ENCODE results near the gene ORAI2. TPM values are rescaled to one million over a fixed set of nuclear protein-coding genes. Genes with fewer than 3 reads are reported as not detected.
A peak's percentile ranks its signal among the peaks of the same experiment; 100 is the strongest.

The ORAI2 gene
- total and polyA plus RNA-seq, 2 of the 8 experiments (the other 6 are each of a cell fraction or from before 2014, with no cell fraction given) = 20.7 to 35.2 TPM

DNA sequence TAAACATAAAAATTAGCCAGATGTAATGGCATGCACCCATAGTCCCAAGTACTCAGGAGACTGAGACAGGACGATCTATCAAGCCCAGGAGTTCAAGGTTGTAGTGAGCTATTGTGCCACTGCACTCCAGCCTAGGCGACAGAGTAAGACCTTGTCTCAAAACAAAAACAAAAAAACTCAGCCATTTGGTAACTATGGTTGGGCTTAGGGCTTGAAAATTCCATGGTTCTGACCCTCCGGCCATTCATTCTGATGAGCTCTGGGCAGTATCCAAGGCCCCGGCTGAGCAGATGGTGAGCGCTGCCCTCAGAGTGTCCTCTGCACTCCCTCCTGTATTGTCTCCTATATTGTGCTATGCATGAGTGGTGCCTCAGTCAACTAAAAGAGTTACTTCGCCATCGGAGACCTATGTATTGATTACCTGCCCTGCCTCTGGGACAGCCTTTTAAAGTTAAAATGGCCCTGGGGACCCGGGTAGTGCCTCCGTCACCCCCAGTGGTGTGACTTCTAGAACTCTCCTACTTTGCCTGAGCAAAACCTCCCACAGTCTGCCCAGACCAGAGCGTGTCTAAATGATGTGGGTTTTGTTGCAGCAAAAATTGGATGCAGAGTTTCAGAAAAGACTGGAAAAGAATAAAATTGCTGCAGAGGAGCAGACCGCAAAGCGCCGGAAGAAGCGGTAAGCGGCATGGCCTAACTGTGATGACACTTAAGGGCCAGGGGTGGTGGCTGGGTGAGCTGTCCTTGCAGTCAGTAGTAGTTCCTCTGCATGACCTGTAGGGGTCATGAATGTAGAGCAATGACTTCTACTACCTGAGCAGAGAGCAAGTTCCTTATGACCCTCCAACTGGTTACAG, 29.1 kb upstream of the ORAI2 start:
- Histone ChIP-seq H3K27ac (ENCODE audit: low read depth, low read length) (no peak overlapping the region), H3K18ac (ENCODE audit: extremely low read depth, low read length) (no peak overlapping the region), H3K9me3 (ENCODE audit: insufficient read depth in 2 of 2, low read depth in 1 of 2, low read length in 1 of 2) (no peaks in the 10 kb centered on the region), H4K20me1 (replicated peaks in 1 of 2; ENCODE audit: control insufficient read depth in 1 of 2, insufficient read depth in 2 of 2, low read length in 2 of 2) (peaks cover 0 to 8% of the 10 kb centered on the region in 2 experiments), H3K23me2 (ENCODE audit: low read depth, low read length) (no peaks in the 10 kb centered on the region), H3K14ac (ENCODE audit: insufficient read length) (no peak overlapping the region), H2BK5ac (ENCODE audit: low read depth, low read length) (no peak overlapping the region), H3K4me2 (ENCODE audit: insufficient read depth in 1 of 2, low read depth in 2 of 2, low read length in 2 of 2) (no peak overlapping the region), H3K27me3 (replicated peaks in 1 of 4; ENCODE audit: control insufficient read depth in 3 of 4, extremely low read depth in 1 of 4, insufficient read depth in 3 of 4, low read length in 3 of 4) (no peaks in the 10 kb centered on the region), H3K36me3 (ENCODE audit: control insufficient read depth in 2 of 4, insufficient read depth in 4 of 4, low read length in 3 of 4) (peaks cover 23 to 57% (median 44%) of the 10 kb centered on the region in 4 experiments), H3K4me3 (ENCODE audit: extremely low read depth in 1 of 4, insufficient read depth in 2 of 4, low read depth in 3 of 4, low read length in 4 of 4) (no peak overlapping the region), H3K79me1 (ENCODE audit: low read depth, low read length) (no peaks in the 10 kb centered on the region), H3K4me1 (replicated peaks in 1 of 4; ENCODE audit: control insufficient read depth in 3 of 4, insufficient read depth in 4 of 4, low read length in 3 of 4) (no peaks in the 10 kb centered on the region), H3K23ac (ENCODE audit: insufficient read length) (no peak overlapping the region), H3K9ac (replicated peaks in 1 of 4; ENCODE audit: extremely low read depth in 1 of 4, low read depth in 3 of 4, low read length in 3 of 4) (no peak overlapping the region; a peak in 1 of 7 replicates), H2BK12ac (ENCODE audit: low read depth, low read length) (no peak overlapping the region), H3K79me2 (ENCODE audit: control insufficient read depth in 1 of 2, insufficient read depth in 2 of 2, low read length in 2 of 2) (no peaks in the 10 kb centered on the region), H2AFZ (ENCODE audit: low read length) (no peak overlapping the region), H3K56ac (replicated peaks; ENCODE audit: insufficient read length, low read depth, low read length) (no peak overlapping the region), H4K91ac (replicated peaks; ENCODE audit: insufficient read length, low read length) (no peak overlapping the region), H2BK15ac (ENCODE audit: low read length) (no peak overlapping the region), H4K8ac (ENCODE audit: extremely low read depth, insufficient read depth, low read length) (no peak overlapping the region), H2BK20ac (ENCODE audit: low read length) (no peak overlapping the region), H4K5ac (ENCODE audit: insufficient read length, low read depth, low read length) (no peak overlapping the region), H2AK5ac (ENCODE audit: low read depth, low read length) (no peak overlapping the region), H3K4ac (replicated peaks; ENCODE audit: insufficient read length, low read depth, low read length) (no peak overlapping the region), H2BK120ac (replicated peaks; ENCODE audit: low read depth, low read length) (no peak overlapping the region)
- WGBS, 2 experiments (ENCODE audit: extremely low coverage in 1 of 2, insufficient coverage in 1 of 2, insufficient read length in 1 of 2, insufficient replicate concordance in 2 of 2, low coverage in 1 of 2, low lambda C conversion rate in 2 of 2, missing lambda C conversion rate in 1 of 2) = 83% methylated on average over 15 of the region's 15 CpGs; no CpG with 5 or more reads in 1 of the 2 experiments
- POLR2A ChIA-PET (ENCODE audit: partially characterized antibody) = interaction anchor here (0.7 to 2.3 kb wide), 7 partner anchors 8 to 68 kb away, joined by 3 to 9 read pairs (median 5); partner anchors contain the start of gene PRKRIP1
- FAIRE-seq = no peak
- CTCF ChIA-PET (ENCODE audit: partially characterized antibody) = interaction anchor here (0.6 to 5.1 kb wide), 25 partner anchors 8 to 1820 kb away, joined by 3 to 42 read pairs (median 4); partner anchors contain the start of gene PRKRIP1
- DNase-seq (ENCODE audit: low read depth in 1 of 2, low spot score in 2 of 2) = peak in 1 of 2 experiments; percentile 55
- TF ChIP-seq SIN3A (conservative IDR thresholded peaks at IDR 0.05 in 1 of 2, IDR thresholded peaks at IDR 0.05 in 1 of 2; ENCODE audit: low read depth in 1 of 2, low read length in 2 of 2) (peak in 1 of 2 experiments; percentile 41; a peak in 1 of 4 replicates), CTCF (IDR thresholded peaks at IDR 0.05; ENCODE audit: control extremely low read depth in 1 of 3, insufficient read depth in 1 of 3, low read depth in 1 of 3, low read length in 3 of 3) (peak; percentile 66 to 90 (median 71))
